ENCODE data around the gene KCP. TPM values are rescaled to one million over a fixed set of nuclear protein-coding genes. Genes with fewer than 3 reads are reported as not detected.

The KCP gene
- polyA plus RNA-seq, 1 donor (not counting 4 experiments of a cell fraction or from before 2014, with no cell fraction given), result not detected

- H3K9me1 ChIP-seq (ENCODE audit: control insufficient read depth, extremely low read depth, insufficient read depth, low read length), result no peaks in the 10 kb centered on the region
- H3K9me3 ChIP-seq (ENCODE audit: control insufficient read depth, low read depth, low read length), result no peaks in the 10 kb centered on the region
- no peak overlapping the region for H3K4me2 ChIP-seq (ENCODE audit: control insufficient read depth, extremely low read depth, insufficient read depth, low read depth, low read length)
- H3K79me2 ChIP-seq (ENCODE audit: control insufficient read depth, insufficient read depth, low read length), result no peaks in the 10 kb centered on the region
- no peaks in the 10 kb centered on the region for H4K20me1 ChIP-seq (ENCODE audit: control insufficient read depth, extremely low read depth, insufficient read depth, low read length)
- H3K4me1 ChIP-seq (ENCODE audit: control insufficient read depth, extremely low read depth, insufficient read depth, low read length), result no peaks in the 10 kb centered on the region
- DNase-seq (ENCODE audit: low read depth, low spot score) (no peak), FAIRE-seq (no peak)
- dilution Hi-C loops (cut with MboI; ENCODE audit: extremely low pct_ligation_motif_present, low sequenced_read_pairs), result no loop called here
- H3K9ac ChIP-seq (ENCODE audit: control insufficient read depth, extremely low read depth, insufficient read depth, low read length), result no peak overlapping the region
- no peak overlapping the region for H3K27ac ChIP-seq (ENCODE audit: control insufficient read depth, insufficient read depth, low read length)
- no peaks in the 10 kb centered on the region for H3K27me3 ChIP-seq (ENCODE audit: control insufficient read depth, extremely low read depth, insufficient read depth, low read length)
- no peak overlapping the region for H3K4me3 ChIP-seq (ENCODE audit: control insufficient read depth in 2 of 3, extremely low read depth in 1 of 3, insufficient read depth in 2 of 3, low read depth in 1 of 3, low read length in 3 of 3)
- H3K36me3 ChIP-seq (ENCODE audit: control insufficient read depth in 2 of 2, extremely low read depth in 1 of 2, insufficient read depth in 2 of 2, low read length in 2 of 2), result no peaks in the 10 kb centered on the region
- no peak overlapping the region for H2AFZ ChIP-seq (ENCODE audit: control insufficient read depth, low read length)
- TF ChIP-seq CTCF (optimal IDR thresholded peaks at IDR 0.05 in 1 of 3, IDR thresholded peaks at IDR 0.05 in 1 of 3, conservative IDR thresholded peaks at IDR 0.05 in 1 of 3; ENCODE audit: extremely low read depth in 1 of 3, insufficient read depth in 2 of 3, low read length in 3 of 3), result no peak
- no peak for TF ChIP-seq EZH2 (IDR thresholded peaks at IDR 0.05; ENCODE audit: low read length)
Measured at GRCh38 chr7:128853799-128854198, 56.7 kb downstream of the KCP start.

GRCh38 chr7:128852537-128853254 lies 57.8 kb downstream of the KCP start:
- dilution Hi-C loops (cut with MboI; ENCODE audit: extremely low pct_ligation_motif_present, low sequenced_read_pairs), result no loop called here
- Histone ChIP-seq H3K9me3 (ENCODE audit: control insufficient read depth, low read depth, low read length) (no peaks in the 10 kb centered on the region), H3K9me1 (ENCODE audit: control insufficient read depth, extremely low read depth, insufficient read depth, low read length) (no peaks in the 10 kb centered on the region), H3K27me3 (ENCODE audit: control insufficient read depth, extremely low read depth, insufficient read depth, low read length) (no peaks in the 10 kb centered on the region), H3K4me1 (ENCODE audit: control insufficient read depth, extremely low read depth, insufficient read depth, low read length) (no peaks in the 10 kb centered on the region), H3K4me3 (ENCODE audit: control insufficient read depth in 2 of 3, extremely low read depth in 1 of 3, insufficient read depth in 2 of 3, low read depth in 1 of 3, low read length in 3 of 3) (no peak overlapping the region), H3K9ac (ENCODE audit: control insufficient read depth, extremely low read depth, insufficient read depth, low read length) (no peak overlapping the region), H4K20me1 (ENCODE audit: control insufficient read depth, extremely low read depth, insufficient read depth, low read length) (no peaks in the 10 kb centered on the region), H3K4me2 (ENCODE audit: control insufficient read depth, extremely low read depth, insufficient read depth, low read depth, low read length) (no peak overlapping the region), H3K27ac (ENCODE audit: control insufficient read depth, insufficient read depth, low read length) (no peak overlapping the region), H3K79me2 (ENCODE audit: control insufficient read depth, insufficient read depth, low read length) (no peaks in the 10 kb centered on the region), H3K36me3 (ENCODE audit: control insufficient read depth in 2 of 2, extremely low read depth in 1 of 2, insufficient read depth in 2 of 2, low read length in 2 of 2) (no peaks in the 10 kb centered on the region), H2AFZ (ENCODE audit: control insufficient read depth, low read length) (no peak overlapping the region)
- TF ChIP-seq CTCF (optimal IDR thresholded peaks at IDR 0.05 in 1 of 3, IDR thresholded peaks at IDR 0.05 in 1 of 3, conservative IDR thresholded peaks at IDR 0.05 in 1 of 3; ENCODE audit: extremely low read depth in 1 of 3, insufficient read depth in 2 of 3, low read length in 3 of 3) (no peak), EZH2 (IDR thresholded peaks at IDR 0.05; ENCODE audit: low read length) (no peak)
- FAIRE-seq (no peak), DNase-seq (ENCODE audit: low read depth, low spot score) (no peak)

Data from keratinocyte (primary cell).